Measurements from ENCODE around the gene RNF14. TPM values are rescaled to one million over a fixed set of nuclear protein-coding genes. Genes with fewer than 3 reads are reported as not detected.
A peak's percentile ranks its signal among the peaks of the same experiment; 100 is the strongest.

Gene RNF14
- polyA plus RNA-seq, 3 donors = 9.7 to 52.8 (median 31.2) TPM

DNA sequence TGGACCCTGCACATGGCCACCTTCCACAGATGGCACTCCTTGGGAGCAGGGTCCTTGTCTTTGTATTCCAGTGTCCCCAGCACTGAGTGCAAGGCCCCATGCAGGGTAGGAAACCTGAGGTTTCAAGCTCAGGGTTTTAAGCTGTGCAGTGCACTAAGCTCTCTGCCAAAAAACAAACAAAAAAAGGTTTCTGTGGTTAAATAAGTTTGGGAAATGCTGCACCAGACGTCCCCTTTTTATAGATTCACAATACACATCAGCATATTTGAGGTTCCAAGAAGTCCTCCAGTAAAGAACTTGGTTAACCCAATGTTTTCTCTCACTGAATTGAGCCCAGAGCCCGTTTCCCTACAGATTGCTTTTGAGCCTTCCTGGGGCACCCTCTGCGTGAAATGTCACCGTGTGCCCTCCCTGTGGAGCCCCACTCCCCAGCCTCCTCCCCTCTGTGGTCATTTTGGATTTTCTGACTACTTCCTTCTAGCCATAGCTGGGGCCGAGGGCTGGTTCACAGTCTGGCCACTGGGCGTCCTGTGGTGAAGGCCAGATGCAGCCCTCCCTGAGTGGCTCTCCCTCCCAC, 28.1 kb upstream of the RNF14 start:
- Histone ChIP-seq H3K4me2 (replicated peaks; ENCODE audit: extremely low read depth, low read length, poor library complexity, severe bottlenecking) (peak overlapping the region; percentile 32), H3K27me3 (ENCODE audit: control insufficient read depth in 2 of 2, insufficient read depth in 2 of 2, low read length in 2 of 2) (no peaks in the 10 kb centered on the region), H3K36me3 (replicated peaks in 1 of 2; ENCODE audit: control insufficient read depth in 1 of 2, insufficient read depth in 2 of 2, low read length in 2 of 2) (peaks cover 38 to 45% of the 10 kb centered on the region in 2 donors), H3K4me3 (replicated peaks in 1 of 3; ENCODE audit: low read depth in 2 of 3, low read length in 3 of 3) (no peak overlapping the region), H3K27ac (ENCODE audit: low read depth in 1 of 2, low read length in 2 of 2) (peak overlapping the region; percentile 14 to 52), H3K4me1 (ENCODE audit: control insufficient read depth in 1 of 2, insufficient read depth in 2 of 2, low read length in 2 of 2) (peaks cover 19 to 25% of the 10 kb centered on the region in 2 donors), H3K9me3 (replicated peaks in 1 of 2; ENCODE audit: control insufficient read depth in 1 of 2, insufficient read depth in 1 of 2, low read length in 2 of 2) (no peaks in the 10 kb centered on the region), H2AFZ (ENCODE audit: insufficient read depth, low read depth, low read length, poor library complexity, severe bottlenecking) (no peak overlapping the region), H3K9ac (ENCODE audit: insufficient read depth, low read length, poor library complexity, severe bottlenecking) (no peak overlapping the region), H4K20me1 (ENCODE audit: insufficient read depth, low read length) (no peaks in the 10 kb centered on the region), H3K79me2 (ENCODE audit: insufficient read depth, low read length) (no peaks in the 10 kb centered on the region)
- 4% methylated on average over 5 of the region's 6 CpGs for WGBS (ENCODE audit: insufficient coverage)
- no peak overlapping the region for H3K4me3 Mint-ChIP-seq
- peak; percentile 25 to 51 (median 26) for DNase-seq
- H3K27me3 Mint-ChIP-seq (ENCODE audit: low read depth in 3 of 3) = peaks cover 0 to 2% (median 0%) of the 10 kb centered on the region in 3 donors
- peaks cover 40 to 54% of the 10 kb centered on the region in 2 donors for H3K36me3 Mint-ChIP-seq
- H3K9me3 Mint-ChIP-seq = no peaks in the 10 kb centered on the region
- intact Hi-C loops (cut with micrococcal nuclease) = no loop called here
- H3K4me1 Mint-ChIP-seq = peaks cover 22% of the 10 kb centered on the region
- H3K27ac Mint-ChIP-seq = peak overlapping the region; percentile 37 to 89 (median 79)
- TF ChIP-seq, protein P1, sequence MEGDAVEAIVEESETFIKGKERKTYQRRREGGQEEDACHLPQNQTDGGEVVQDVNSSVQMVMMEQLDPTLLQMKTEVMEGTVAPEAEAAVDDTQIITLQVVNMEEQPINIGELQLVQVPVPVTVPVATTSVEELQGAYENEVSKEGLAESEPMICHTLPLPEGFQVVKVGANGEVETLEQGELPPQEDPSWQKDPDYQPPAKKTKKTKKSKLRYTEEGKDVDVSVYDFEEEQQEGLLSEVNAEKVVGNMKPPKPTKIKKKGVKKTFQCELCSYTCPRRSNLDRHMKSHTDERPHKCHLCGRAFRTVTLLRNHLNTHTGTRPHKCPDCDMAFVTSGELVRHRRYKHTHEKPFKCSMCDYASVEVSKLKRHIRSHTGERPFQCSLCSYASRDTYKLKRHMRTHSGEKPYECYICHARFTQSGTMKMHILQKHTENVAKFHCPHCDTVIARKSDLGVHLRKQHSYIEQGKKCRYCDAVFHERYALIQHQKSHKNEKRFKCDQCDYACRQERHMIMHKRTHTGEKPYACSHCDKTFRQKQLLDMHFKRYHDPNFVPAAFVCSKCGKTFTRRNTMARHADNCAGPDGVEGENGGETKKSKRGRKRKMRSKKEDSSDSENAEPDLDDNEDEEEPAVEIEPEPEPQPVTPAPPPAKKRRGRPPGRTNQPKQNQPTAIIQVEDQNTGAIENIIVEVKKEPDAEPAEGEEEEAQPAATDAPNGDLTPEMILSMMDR (IDR thresholded peaks at IDR 0.05) = peak; percentile 33

DNA sequence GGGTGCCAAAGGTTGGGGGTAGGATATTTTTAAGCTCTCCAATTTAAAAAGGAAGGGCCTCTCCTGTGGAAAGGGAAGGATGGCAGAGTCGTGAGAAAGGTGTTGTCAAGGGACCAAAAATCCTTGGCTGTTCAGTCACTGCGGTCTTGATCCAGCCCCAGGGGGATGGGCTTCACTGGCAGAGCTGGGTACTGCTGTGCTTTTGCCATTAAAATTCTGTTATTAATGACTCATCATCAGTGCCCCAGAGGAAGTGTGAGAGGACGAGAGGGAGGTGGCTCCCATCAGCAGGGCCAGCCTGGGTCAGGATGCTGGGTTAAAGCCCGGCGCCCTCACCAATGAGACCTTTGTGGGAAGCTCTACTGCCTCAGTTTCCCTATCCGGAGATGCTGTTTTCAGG, 27.6 kb upstream of the RNF14 start:
- WGBS (ENCODE audit: insufficient coverage) = 45% methylated on average over 5 of the region's 6 CpGs
- Histone ChIP-seq H3K79me2 (ENCODE audit: insufficient read depth, low read length) (no peaks in the 10 kb centered on the region), H2AFZ (ENCODE audit: insufficient read depth, low read depth, low read length, poor library complexity, severe bottlenecking) (no peak overlapping the region), H3K9me3 (replicated peaks in 1 of 2; ENCODE audit: control insufficient read depth in 1 of 2, insufficient read depth in 1 of 2, low read length in 2 of 2) (no peaks in the 10 kb centered on the region), H3K9ac (ENCODE audit: insufficient read depth, low read length, poor library complexity, severe bottlenecking) (no peak overlapping the region), H4K20me1 (ENCODE audit: insufficient read depth, low read length) (no peaks in the 10 kb centered on the region), H3K27me3 (ENCODE audit: control insufficient read depth in 2 of 2, insufficient read depth in 2 of 2, low read length in 2 of 2) (no peaks in the 10 kb centered on the region), H3K4me1 (ENCODE audit: control insufficient read depth in 1 of 2, insufficient read depth in 2 of 2, low read length in 2 of 2) (peaks cover 24 to 30% of the 10 kb centered on the region in 2 donors), H3K4me2 (replicated peaks; ENCODE audit: extremely low read depth, low read length, poor library complexity, severe bottlenecking) (peak overlapping the region; percentile 32), H3K27ac (ENCODE audit: low read depth in 1 of 2, low read length in 2 of 2) (peak overlapping the region; percentile 14 to 52), H3K4me3 (replicated peaks in 1 of 3; ENCODE audit: low read depth in 2 of 3, low read length in 3 of 3) (no peak overlapping the region), H3K36me3 (replicated peaks in 1 of 2; ENCODE audit: control insufficient read depth in 1 of 2, insufficient read depth in 2 of 2, low read length in 2 of 2) (peaks cover 32 to 40% of the 10 kb centered on the region in 2 donors)
- peak in 2 of 3 donors; percentile 21 to 39 for DNase-seq
- H3K27me3 Mint-ChIP-seq (ENCODE audit: low read depth in 3 of 3) = peaks cover 0 to 2% (median 0%) of the 10 kb centered on the region in 3 donors
- H3K9me3 Mint-ChIP-seq = no peaks in the 10 kb centered on the region
- H3K4me3 Mint-ChIP-seq = peak overlapping the region in 1 of 2 donors; percentile 32
- TF ChIP-seq, protein P1 (IDR thresholded peaks at IDR 0.05) = no peak
- H3K4me1 Mint-ChIP-seq = peaks cover 27% of the 10 kb centered on the region
- peak overlapping the region; percentile 37 to 89 (median 79) for H3K27ac Mint-ChIP-seq
- peaks cover 35 to 49% of the 10 kb centered on the region in 2 donors for H3K36me3 Mint-ChIP-seq
- intact Hi-C loops (cut with micrococcal nuclease) = no loop called here

Measured in CD14-positive monocyte (primary cell).